HEK293 (cell line): ENCODE data around the gene ZSWIM7.

ENCODE experiments used
- CTCF ChIA-PET: fragments of 350-600 bp; formaldehyde crosslinking; extraction: SDS; loops from one replicate; lab custom pipeline; 2021; ENCODE audit warnings: antibody characterized with exemption; lab: Yijun Ruan, JAX
- POLR2A ChIA-PET: fragments of 300-600 bp; formaldehyde crosslinking; extraction: SDS; loops from one replicate; lab custom pipeline; 2020; ENCODE audit warnings: antibody characterized with exemption, inconsistent platforms; lab: Yijun Ruan, JAX
- H3K27ac ChIP-seq: fragments of 200-500 bp; sonication (Bioruptor generic); 2 replicates; pipeline ENCODE4 v1.5.1; 2014; ENCODE audit warnings: low read depth, low read length, control low read depth, inconsistent platforms; ENCODE audit errors: extremely low read depth
- H3K36me3 ChIP-seq, 2 experiments: fragments of 200-500 bp in 1 of 2; sonication (Bioruptor generic) in 1 of 2; 1 replicate in 1 of 2; 2 replicates in 1 of 2; pipeline ENCODE4 v1.5.1; 2014 to 2017; ENCODE audit warnings: inconsistent platforms in 2 of 2, low read length in 2 of 2; ENCODE audit not compliant: control insufficient read depth in 2 of 2, insufficient read depth in 1 of 2
- H3K4me1 ChIP-seq: fragments of 200-500 bp; sonication (Bioruptor generic); 2 replicates; pipeline ENCODE4 v1.5.1; 2014; ENCODE audit warnings: mild to moderate bottlenecking, low read length, inconsistent platforms; ENCODE audit not compliant: control insufficient read depth, insufficient read depth
- H3K4me3 ChIP-seq: 2 replicates; pipeline ENCODE4 v1.5.1; 2011; ENCODE audit warnings: low read depth, mild to moderate bottlenecking, control low read depth, low read length, moderate library complexity
- H3K9me3 ChIP-seq: fragments of 200-500 bp; sonication (Bioruptor generic); 2 replicates; pipeline ENCODE4 v1.5.1; 2014; ENCODE audit warnings: low read depth, low read length, inconsistent platforms; ENCODE audit not compliant: control insufficient read depth, insufficient read depth
- GLI4 ChIP-seq: fragments of 450-650 bp; formaldehyde crosslinking; IDR thresholded peaks from 2 replicates; pipeline ENCODE4 v1.5.1; 2016; ENCODE audit warnings: missing biosample characterization, missing genetic modification characterization
- HOXD13 ChIP-seq: sonication (generic); formaldehyde crosslinking; IDR thresholded peaks from 2 replicates; pipeline ENCODE4 v1.8.0; 2022; ENCODE audit warnings: missing genetic modification reagents, borderline replicate concordance
- OSR2 ChIP-seq: fragments of 450-650 bp; formaldehyde crosslinking; IDR thresholded peaks from 2 replicates; pipeline ENCODE4 v1.5.1; 2016; ENCODE audit warnings: missing biosample characterization, missing genetic modification characterization
- TCF7L2 ChIP-seq: IDR thresholded peaks from 2 replicates; pipeline ENCODE4 v1.6.1; 2011; ENCODE audit warnings: low read depth, mild to moderate bottlenecking, inconsistent platforms, low read length, moderate library complexity, borderline replicate concordance
- WT1 ChIP-seq: fragments of 450-650 bp; formaldehyde crosslinking; IDR thresholded peaks from 2 replicates; pipeline ENCODE4 v1.5.1; 2016; ENCODE audit warnings: missing biosample characterization, missing genetic modification characterization
- YY1 ChIP-seq: fragments of 450-650 bp; formaldehyde crosslinking; IDR thresholded peaks from 2 replicates; pipeline ENCODE4 v1.5.1; 2018; ENCODE audit warnings: missing biosample characterization, missing genetic modification characterization
- ZBTB20 ChIP-seq: fragments of 450-650 bp; formaldehyde crosslinking; IDR thresholded peaks from 2 replicates; pipeline ENCODE4 v1.5.1; 2016; ENCODE audit warnings: missing biosample characterization, missing genetic modification characterization
- ZNF184 ChIP-seq: fragments of 450-650 bp; IDR thresholded peaks from 2 replicates; pipeline ENCODE4 v1.5.1; 2018; ENCODE audit warnings: missing biosample characterization, mild to moderate bottlenecking, missing genetic modification characterization
- ZNF19 ChIP-seq: fragments of 450-650 bp; formaldehyde crosslinking; IDR thresholded peaks from 2 replicates; pipeline ENCODE4; 2016; ENCODE audit warnings: missing biosample characterization, missing genetic modification characterization, low read depth
- ZNF2 ChIP-seq: fragments of 450-650 bp; formaldehyde crosslinking; IDR thresholded peaks from 2 replicates; pipeline ENCODE4 v1.5.1; 2016; ENCODE audit warnings: missing biosample characterization, missing genetic modification characterization
- ZNF223 ChIP-seq: fragments of 450-650 bp; formaldehyde crosslinking; IDR thresholded peaks from 2 replicates; pipeline ENCODE4 v1.5.1; 2016; ENCODE audit warnings: missing biosample characterization, missing genetic modification characterization
- ZNF335 ChIP-seq: fragments of 450-650 bp; formaldehyde crosslinking; conservative IDR thresholded peaks from 2 replicates; pipeline ENCODE4 v1.5.1; 2016; ENCODE audit warnings: missing biosample characterization, missing genetic modification characterization
- ZNF510 ChIP-seq: fragments of 450-650 bp; formaldehyde crosslinking; IDR thresholded peaks from 2 replicates; pipeline ENCODE4 v1.5.1; 2018; ENCODE audit warnings: mild to moderate bottlenecking, missing genetic modification characterization, missing biosample characterization; ENCODE audit not compliant: insufficient replicate concordance
- ZNF558 ChIP-seq: fragments of 450-650 bp; formaldehyde crosslinking; IDR thresholded peaks from 2 replicates; pipeline ENCODE4 v1.5.1; 2016; ENCODE audit warnings: missing biosample characterization, missing genetic modification characterization
- ZNF560 ChIP-seq: fragments of 450-650 bp; formaldehyde crosslinking; IDR thresholded peaks from 2 replicates; pipeline ENCODE4 v1.5.1; 2017; ENCODE audit warnings: missing biosample characterization, missing genetic modification characterization, borderline replicate concordance
- ZNF561 ChIP-seq: fragments of 450-650 bp; IDR thresholded peaks from 2 replicates; pipeline ENCODE4 v1.5.1; 2018; ENCODE audit warnings: missing biosample characterization, missing genetic modification characterization, borderline replicate concordance
- ZNF596 ChIP-seq: fragments of 450-650 bp; IDR thresholded peaks from 2 replicates; pipeline ENCODE4 v1.5.0; 2018; ENCODE audit warnings: missing biosample characterization, mild to moderate bottlenecking, missing genetic modification characterization, moderate library complexity
- ZNF600 ChIP-seq: fragments of 450-650 bp; formaldehyde crosslinking; IDR thresholded peaks from 2 replicates; pipeline ENCODE4 v1.5.1; 2016; ENCODE audit warnings: missing biosample characterization, missing genetic modification characterization
- ZNF701 ChIP-seq: fragments of 450-650 bp; formaldehyde crosslinking; IDR thresholded peaks from 2 replicates; pipeline ENCODE4 v1.5.1; 2016; ENCODE audit warnings: missing biosample characterization, missing genetic modification characterization
- TF ChIP-seq, protein P1 (sequence below): fragments of 450-650 bp; formaldehyde crosslinking; IDR thresholded peaks from 2 replicates; pipeline ENCODE4 v1.5.1; 2017; ENCODE audit warnings: missing biosample characterization, missing genetic modification characterization
- TF ChIP-seq, protein P2 (sequence below): fragments of 450-650 bp; formaldehyde crosslinking; IDR thresholded peaks from 2 replicates; pipeline ENCODE4 v1.5.1; 2016; ENCODE audit warnings: missing biosample characterization, missing genetic modification characterization
- TF ChIP-seq, protein P3 (sequence below): fragments of 450-650 bp; formaldehyde crosslinking; IDR thresholded peaks from 2 replicates; pipeline ENCODE4 v1.5.1; 2016; ENCODE audit warnings: missing biosample characterization, missing genetic modification characterization
- TF ChIP-seq, protein P4 (sequence below): fragments of 450-650 bp; formaldehyde crosslinking; IDR thresholded peaks from 2 replicates; pipeline ENCODE4 v1.5.0; 2017; ENCODE audit warnings: missing biosample characterization, missing genetic modification characterization, borderline replicate concordance
- TF ChIP-seq, protein P5 (sequence below): fragments of 450-650 bp; formaldehyde crosslinking; IDR thresholded peaks from 2 replicates; pipeline ENCODE4 v1.5.1; 2016; ENCODE audit warnings: missing biosample characterization, missing genetic modification characterization

ZSWIM7 gene

DNA sequence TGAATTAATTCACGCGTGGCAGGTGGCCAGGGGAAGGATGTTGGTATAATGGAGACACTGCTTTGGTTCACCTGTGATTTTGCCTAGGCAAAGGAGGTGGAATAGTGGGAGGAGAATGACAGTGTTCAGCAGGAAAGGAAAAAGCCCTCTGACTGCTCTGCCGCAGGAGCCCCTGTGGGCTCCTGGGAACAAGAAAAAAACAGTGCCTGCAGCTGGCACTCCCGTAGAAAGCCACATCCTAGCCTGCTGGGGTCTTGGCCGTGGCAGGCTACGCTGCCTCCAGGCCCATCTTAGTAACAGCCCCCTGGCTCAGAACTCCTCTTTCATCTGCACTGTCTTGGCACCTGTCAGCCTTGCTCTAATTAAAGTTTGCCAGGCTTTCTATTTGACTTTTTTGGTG lies 34.0 kb downstream of the ZSWIM7 start:
- Histone ChIP-seq H3K4me3 (no peak overlapping the region), H3K4me1 (peaks cover 22% of the 10 kb centered on the region), H3K36me3 (peaks cover 0 to 4% of the 10 kb centered on the region in 2 experiments; a peak in 1 of 3 replicates), H3K9me3 (no peaks in the 10 kb centered on the region), H3K27ac (0 out of 2 replicates have a peak overlapping the region, but pooled peaks have one; percentile 58)
- ChIA-PET CTCF (interaction anchor here (0.8 kb wide), 1 partner anchor 34 kb away, joined by 4 read pairs; the partner anchor contains the start of genes TTC19 and ZSWIM7), POLR2A (interaction anchor here (0.8 to 1.0 kb wide), 5 partner anchors 9 to 34 kb away, joined by 3 to 10 read pairs (median 4); partner anchors contain the start of genes TTC19 and ZSWIM7)
- no peak for TF ChIP-seq ZNF560 (tag by site-specific recombination)
- TF ChIP-seq ZNF184 (tag by site-specific recombination) = no peak
- TF ChIP-seq TCF7L2 = no peak
- TF ChIP-seq, protein P1, sequence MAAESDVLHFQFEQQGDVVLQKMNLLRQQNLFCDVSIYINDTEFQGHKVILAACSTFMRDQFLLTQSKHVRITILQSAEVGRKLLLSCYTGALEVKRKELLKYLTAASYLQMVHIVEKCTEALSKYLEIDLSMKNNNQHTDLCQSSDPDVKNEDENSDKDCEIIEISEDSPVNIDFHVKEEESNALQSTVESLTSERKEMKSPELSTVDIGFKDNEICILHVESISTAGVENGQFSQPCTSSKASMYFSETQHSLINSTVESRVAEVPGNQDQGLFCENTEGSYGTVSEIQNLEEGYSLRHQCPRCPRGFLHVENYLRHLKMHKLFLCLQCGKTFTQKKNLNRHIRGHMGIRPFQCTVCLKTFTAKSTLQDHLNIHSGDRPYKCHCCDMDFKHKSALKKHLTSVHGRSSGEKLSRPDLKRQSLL (tag by site-specific recombination) = no peak
- no peak for TF ChIP-seq ZNF701 (tag by site-specific recombination)
- TF ChIP-seq ZNF561 (tag by site-specific recombination) = no peak
- peak; percentile 72 for TF ChIP-seq ZNF600 (tag by site-specific recombination)

DNA sequence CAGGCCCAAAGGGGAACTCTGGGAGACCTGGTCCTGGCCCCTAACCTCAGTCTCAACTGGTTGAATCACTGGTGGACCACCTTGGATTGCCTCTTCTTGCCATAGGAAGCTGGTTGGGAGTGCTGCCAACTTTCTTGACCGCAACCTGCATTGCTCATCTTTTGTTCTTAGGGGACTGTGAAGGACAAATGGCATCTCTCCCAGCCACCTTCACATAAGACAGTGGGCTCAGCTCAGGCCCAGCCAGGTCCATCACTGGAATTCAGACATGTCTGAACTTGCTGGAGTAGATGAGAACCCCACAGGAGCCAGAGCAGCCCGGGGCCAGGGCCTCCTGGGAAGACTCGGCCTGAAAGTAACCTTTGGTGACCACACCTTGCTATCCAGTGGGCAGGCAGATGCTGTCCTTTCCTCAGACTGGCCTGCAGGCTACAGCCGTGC lies 35.8 kb downstream of the ZSWIM7 start:
- H3K4me3 ChIP-seq = no peak overlapping the region
- peaks cover 0 to 4% of the 10 kb centered on the region in 2 experiments; a peak in 1 of 3 replicates for H3K36me3 ChIP-seq
- ChIA-PET POLR2A (interaction anchor here (0.7 kb wide), 2 partner anchors 10 to 1576 kb away, joined by 3 to 5 read pairs; no protein-coding TSS in a partner anchor), CTCF (no interaction called here)
- peak overlapping the region; percentile 60 for H3K27ac ChIP-seq
- H3K4me1 ChIP-seq = peaks cover 22% of the 10 kb centered on the region
- no peaks in the 10 kb centered on the region for H3K9me3 ChIP-seq
- TF ChIP-seq, protein P2, sequence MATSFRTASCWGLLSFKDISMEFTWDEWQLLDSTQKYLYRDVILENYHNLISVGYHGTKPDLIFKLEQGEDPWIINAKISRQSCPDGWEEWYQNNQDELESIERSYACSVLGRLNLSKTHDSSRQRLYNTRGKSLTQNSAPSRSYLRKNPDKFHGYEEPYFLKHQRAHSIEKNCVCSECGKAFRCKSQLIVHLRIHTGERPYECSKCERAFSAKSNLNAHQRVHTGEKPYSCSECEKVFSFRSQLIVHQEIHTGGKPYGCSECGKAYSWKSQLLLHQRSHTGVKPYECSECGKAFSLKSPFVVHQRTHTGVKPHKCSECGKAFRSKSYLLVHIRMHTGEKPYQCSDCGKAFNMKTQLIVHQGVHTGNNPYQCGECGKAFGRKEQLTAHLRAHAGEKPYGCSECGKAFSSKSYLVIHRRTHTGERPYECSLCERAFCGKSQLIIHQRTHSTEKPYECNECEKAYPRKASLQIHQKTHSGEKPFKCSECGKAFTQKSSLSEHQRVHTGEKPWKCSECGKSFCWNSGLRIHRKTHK (tag by site-specific recombination) = no peak
- TF ChIP-seq, protein P3, sequence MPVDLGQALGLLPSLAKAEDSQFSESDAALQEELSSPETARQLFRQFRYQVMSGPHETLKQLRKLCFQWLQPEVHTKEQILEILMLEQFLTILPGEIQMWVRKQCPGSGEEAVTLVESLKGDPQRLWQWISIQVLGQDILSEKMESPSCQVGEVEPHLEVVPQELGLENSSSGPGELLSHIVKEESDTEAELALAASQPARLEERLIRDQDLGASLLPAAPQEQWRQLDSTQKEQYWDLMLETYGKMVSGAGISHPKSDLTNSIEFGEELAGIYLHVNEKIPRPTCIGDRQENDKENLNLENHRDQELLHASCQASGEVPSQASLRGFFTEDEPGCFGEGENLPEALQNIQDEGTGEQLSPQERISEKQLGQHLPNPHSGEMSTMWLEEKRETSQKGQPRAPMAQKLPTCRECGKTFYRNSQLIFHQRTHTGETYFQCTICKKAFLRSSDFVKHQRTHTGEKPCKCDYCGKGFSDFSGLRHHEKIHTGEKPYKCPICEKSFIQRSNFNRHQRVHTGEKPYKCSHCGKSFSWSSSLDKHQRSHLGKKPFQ (tag by site-specific recombination) = no peak
- TF ChIP-seq ZNF19 (tag by site-specific recombination) (no peak), YY1 (tag by site-specific recombination) (no peak), ZNF184 (tag by site-specific recombination) (no peak), ZNF596 (tag by site-specific recombination) (no peak), ZBTB20 (tag by site-specific recombination) (0 out of 2 replicates have a peak, but pooled peaks have one; percentile 39), ZNF223 (tag by site-specific recombination) (no peak), ZNF335 (tag by site-specific recombination) (peak; percentile 23; the same call in 1 of the 2 replicates), OSR2 (tag by site-specific recombination) (no peak), ZNF558 (no peak), ZNF510 (tag by site-specific recombination) (no peak), ZNF2 (no peak), GLI4 (no peak), TCF7L2 (no peak), WT1 (tag by site-specific recombination) (no peak), HOXD13 (no peak)
- TF ChIP-seq, protein P4, sequence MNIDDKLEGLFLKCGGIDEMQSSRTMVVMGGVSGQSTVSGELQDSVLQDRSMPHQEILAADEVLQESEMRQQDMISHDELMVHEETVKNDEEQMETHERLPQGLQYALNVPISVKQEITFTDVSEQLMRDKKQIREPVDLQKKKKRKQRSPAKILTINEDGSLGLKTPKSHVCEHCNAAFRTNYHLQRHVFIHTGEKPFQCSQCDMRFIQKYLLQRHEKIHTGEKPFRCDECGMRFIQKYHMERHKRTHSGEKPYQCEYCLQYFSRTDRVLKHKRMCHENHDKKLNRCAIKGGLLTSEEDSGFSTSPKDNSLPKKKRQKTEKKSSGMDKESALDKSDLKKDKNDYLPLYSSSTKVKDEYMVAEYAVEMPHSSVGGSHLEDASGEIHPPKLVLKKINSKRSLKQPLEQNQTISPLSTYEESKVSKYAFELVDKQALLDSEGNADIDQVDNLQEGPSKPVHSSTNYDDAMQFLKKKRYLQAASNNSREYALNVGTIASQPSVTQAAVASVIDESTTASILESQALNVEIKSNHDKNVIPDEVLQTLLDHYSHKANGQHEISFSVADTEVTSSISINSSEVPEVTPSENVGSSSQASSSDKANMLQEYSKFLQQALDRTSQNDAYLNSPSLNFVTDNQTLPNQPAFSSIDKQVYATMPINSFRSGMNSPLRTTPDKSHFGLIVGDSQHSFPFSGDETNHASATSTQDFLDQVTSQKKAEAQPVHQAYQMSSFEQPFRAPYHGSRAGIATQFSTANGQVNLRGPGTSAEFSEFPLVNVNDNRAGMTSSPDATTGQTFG (tag by site-specific recombination) = no peak
- TF ChIP-seq, protein P5, sequence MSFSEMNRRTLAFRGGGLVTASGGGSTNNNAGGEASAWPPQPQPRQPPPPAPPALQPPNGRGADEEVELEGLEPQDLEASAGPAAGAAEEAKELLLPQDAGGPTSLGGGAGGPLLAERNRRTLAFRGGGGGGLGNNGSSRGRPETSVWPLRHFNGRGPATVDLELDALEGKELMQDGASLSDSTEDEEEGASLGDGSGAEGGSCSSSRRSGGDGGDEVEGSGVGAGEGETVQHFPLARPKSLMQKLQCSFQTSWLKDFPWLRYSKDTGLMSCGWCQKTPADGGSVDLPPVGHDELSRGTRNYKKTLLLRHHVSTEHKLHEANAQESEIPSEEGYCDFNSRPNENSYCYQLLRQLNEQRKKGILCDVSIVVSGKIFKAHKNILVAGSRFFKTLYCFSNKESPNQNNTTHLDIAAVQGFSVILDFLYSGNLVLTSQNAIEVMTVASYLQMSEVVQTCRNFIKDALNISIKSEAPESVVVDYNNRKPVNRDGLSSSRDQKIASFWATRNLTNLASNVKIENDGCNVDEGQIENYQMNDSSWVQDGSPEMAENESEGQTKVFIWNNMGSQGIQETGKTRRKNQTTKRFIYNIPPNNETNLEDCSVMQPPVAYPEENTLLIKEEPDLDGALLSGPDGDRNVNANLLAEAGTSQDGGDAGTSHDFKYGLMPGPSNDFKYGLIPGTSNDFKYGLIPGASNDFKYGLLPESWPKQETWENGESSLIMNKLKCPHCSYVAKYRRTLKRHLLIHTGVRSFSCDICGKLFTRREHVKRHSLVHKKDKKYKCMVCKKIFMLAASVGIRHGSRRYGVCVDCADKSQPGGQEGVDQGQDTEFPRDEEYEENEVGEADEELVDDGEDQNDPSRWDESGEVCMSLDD = no peak
